ENCODE results near the gene STX4. TPM values are rescaled to one million over a fixed set of nuclear protein-coding genes. Genes with fewer than 3 reads are reported as not detected.

The STX4 gene
- total RNA-seq, 1 donor from 2014 or later, result 35.3 TPM

- Mint-ChIP-seq H3K4me3 (peak overlapping the region; percentile 77), H3K27ac (peak overlapping the region; percentile 21), H3K4me1 (ENCODE audit: unreplicated experiment) (peaks cover 12% of the 10 kb centered on the region), H3K9me3 (no peaks in the 10 kb centered on the region), H3K27me3 (peaks cover 15% of the 10 kb centered on the region), H3K36me3 (peaks cover 4% of the 10 kb centered on the region)
- no peak for DNase-seq (ENCODE audit: extremely low spot score, unreplicated experiment)
- TF ChIP-seq CTCF (conservative IDR thresholded peaks at IDR 0.05), result no peak
Observed at GRCh38 chr16:30997725-30998711, 35.3 kb upstream of the STX4 start.

- DNase-seq (ENCODE audit: extremely low spot score, unreplicated experiment), result no peak
Observed at GRCh38 chr16:30998852-30999761, 34.3 kb upstream of the STX4 start.

DNA sequence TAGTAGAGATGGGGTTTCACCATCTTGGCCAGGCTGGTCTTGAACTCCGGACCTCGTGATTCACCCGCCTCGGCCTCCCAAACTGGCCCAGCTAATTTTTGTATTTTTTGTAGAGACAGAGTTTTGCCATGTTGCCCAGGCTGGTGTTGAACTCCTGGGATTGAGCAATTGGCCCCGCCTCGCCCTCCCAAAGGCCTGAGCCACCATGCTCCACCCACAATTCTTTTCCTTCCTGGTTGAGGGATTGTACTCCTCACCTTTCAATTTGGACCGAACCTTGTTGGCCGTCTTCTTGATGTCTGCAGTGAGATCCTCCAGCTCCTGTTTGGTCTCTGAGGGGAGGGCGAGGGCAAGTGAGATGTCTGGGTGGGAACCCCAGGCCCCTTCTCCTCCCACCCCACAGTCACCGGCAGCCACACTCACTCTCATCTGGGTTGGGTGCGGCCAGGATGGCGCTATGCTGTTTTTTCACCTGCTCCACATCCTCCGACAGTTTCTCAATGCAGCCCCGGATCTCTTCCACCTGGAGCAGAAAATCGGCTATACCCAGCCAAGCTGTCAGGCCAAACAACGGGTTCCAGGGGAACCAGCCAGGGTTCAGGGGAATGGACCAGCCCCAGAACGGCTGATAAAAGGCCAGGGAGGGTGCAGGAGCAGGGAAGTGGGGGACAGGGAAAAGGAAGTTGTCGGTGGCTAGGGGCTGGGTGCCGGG, 32.5 kb upstream of the STX4 start:
- peaks cover 11% of the 10 kb centered on the region for H3K27me3 Mint-ChIP-seq
- H3K27ac Mint-ChIP-seq, result no peak overlapping the region
- TF ChIP-seq CTCF (conservative IDR thresholded peaks at IDR 0.05), result no peak
- H3K36me3 Mint-ChIP-seq, result peaks cover 4% of the 10 kb centered on the region
- H3K4me3 Mint-ChIP-seq, result no peak overlapping the region
- DNase-seq (ENCODE audit: extremely low spot score, unreplicated experiment), result no peak
- H3K9me3 Mint-ChIP-seq, result no peaks in the 10 kb centered on the region
- peaks cover 17% of the 10 kb centered on the region for H3K4me1 Mint-ChIP-seq (ENCODE audit: unreplicated experiment)

More at GRCh38 chr16:30998852-30999761, 34.3 kb upstream of the STX4 start:
- H3K4me1 Mint-ChIP-seq (ENCODE audit: unreplicated experiment), result peaks cover 17% of the 10 kb centered on the region
- H3K36me3 Mint-ChIP-seq, result peaks cover 4% of the 10 kb centered on the region
- TF ChIP-seq CTCF (conservative IDR thresholded peaks at IDR 0.05), result no peak
- H3K27ac Mint-ChIP-seq, result no peak overlapping the region
- H3K27me3 Mint-ChIP-seq, result peaks cover 18% of the 10 kb centered on the region
- no peaks in the 10 kb centered on the region for H3K9me3 Mint-ChIP-seq
- no peak overlapping the region for H3K4me3 Mint-ChIP-seq

DNA sequence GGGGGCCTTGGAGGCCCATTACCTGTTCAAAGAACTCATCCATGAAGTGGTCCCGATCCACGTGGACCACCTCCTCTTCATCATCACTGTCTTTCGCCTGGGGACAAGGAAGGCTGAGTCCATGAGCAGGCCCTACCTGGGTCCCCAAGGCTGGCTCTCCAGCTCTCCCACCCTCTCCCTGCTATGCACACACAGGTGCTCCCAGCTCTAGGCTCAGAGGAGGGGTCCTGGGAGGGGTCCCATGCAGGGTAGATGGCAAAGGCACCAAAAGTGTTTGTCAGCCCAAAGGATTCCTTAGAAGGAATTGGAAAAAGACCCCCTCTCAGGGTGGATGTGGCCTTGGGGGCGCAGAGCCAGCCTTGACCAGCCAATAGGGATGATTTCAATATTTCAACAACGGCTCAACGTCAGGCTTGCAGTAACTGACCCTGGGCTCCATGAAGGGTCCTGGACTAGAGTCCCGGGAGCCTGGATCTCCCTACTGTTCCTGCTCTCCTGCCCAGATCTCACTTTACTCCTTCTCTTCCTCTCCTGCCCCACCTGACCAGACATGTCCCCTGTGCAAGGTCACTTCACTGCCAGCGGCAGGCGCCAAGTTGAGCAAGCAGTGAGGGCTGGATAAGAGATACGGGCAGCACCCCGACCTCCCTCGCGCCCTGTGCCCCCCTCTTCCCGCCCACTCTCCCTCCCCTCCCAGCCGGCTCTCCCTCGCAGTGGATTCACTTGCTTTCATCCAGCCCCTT, 31.7 kb upstream of the STX4 start:
- H3K9me3 Mint-ChIP-seq, result no peaks in the 10 kb centered on the region
- H3K27ac Mint-ChIP-seq, result peak overlapping the region; percentile 85
- peak overlapping the region; percentile 75 for H3K4me3 Mint-ChIP-seq
- peaks cover 23% of the 10 kb centered on the region for H3K4me1 Mint-ChIP-seq (ENCODE audit: unreplicated experiment)
- TF ChIP-seq CTCF (conservative IDR thresholded peaks at IDR 0.05), result no peak
- no peaks in the 10 kb centered on the region for H3K36me3 Mint-ChIP-seq
- peaks cover 12% of the 10 kb centered on the region for H3K27me3 Mint-ChIP-seq
- DNase-seq (ENCODE audit: extremely low spot score, unreplicated experiment), result no peak

All from type B pancreatic cell (in vitro differentiated cells).